Activated T-cell treated with anti-CD3 and anti-CD28 coated beads for 24 hours (primary cell): Measurements from ENCODE around the gene KIAA1191.
"Not testable (repeated sequence)": the region's sequence is repeated elsewhere in the genome, so short reads cannot be mapped to it uniquely, and the experiment has no call there.

Experiments used
- DNase-seq: peaks from one replicate; pipeline ENCODE4 v3.0.0-alpha.2; 2020; ENCODE audit warnings: low read depth

Gene KIAA1191, protein sequence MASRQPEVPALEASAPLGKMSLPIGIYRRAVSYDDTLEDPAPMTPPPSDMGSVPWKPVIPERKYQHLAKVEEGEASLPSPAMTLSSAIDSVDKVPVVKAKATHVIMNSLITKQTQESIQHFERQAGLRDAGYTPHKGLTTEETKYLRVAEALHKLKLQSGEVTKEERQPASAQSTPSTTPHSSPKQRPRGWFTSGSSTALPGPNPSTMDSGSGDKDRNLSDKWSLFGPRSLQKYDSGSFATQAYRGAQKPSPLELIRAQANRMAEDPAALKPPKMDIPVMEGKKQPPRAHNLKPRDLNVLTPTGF

DNA sequence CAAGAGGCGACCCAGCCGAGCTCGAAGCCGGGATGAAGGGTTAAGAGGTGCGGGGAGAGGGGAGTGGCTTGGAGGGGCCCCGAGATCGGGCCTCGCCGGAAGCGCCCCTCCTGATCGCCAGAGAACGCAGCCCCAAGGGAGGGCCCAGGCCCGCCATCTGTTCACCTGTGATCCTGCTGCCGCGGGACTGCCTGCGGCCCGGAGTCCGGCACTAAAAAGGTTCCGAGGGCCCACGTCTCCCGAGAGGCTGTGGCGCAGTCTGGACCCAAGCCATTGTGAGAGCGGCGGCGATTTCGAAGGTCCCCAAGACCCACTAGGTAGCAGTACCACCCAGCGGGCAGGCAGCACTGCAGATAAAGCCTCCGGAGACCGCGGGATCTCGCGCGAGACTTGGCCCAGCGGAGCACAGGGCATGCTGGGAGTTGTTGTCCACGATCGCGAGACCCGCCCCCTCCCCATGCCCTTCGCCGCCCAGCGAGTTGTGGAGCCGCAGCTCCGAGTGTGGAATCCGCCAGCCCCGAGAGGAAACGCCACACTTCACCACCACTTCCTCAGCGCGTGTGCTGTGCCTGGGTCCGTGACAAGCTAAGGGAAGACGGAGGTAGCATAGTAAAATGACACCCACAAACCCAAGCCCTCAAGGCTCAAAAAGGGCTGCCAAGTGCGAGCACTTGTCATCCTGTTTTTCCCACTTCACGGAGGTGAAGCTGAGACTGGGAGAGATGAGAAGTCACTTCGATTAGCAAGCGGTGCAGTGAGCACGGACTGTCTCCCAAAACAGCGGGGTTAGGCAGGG, at the start of gene KIAA1191:
Gene KIAA1191, minus strand, starts transcription at position 328 of the 796 bp plus-strand sequence. CDS start 2,256 bp downstream, outside the sequence.
- peak; percentile 88 for DNase-seq

DNA sequence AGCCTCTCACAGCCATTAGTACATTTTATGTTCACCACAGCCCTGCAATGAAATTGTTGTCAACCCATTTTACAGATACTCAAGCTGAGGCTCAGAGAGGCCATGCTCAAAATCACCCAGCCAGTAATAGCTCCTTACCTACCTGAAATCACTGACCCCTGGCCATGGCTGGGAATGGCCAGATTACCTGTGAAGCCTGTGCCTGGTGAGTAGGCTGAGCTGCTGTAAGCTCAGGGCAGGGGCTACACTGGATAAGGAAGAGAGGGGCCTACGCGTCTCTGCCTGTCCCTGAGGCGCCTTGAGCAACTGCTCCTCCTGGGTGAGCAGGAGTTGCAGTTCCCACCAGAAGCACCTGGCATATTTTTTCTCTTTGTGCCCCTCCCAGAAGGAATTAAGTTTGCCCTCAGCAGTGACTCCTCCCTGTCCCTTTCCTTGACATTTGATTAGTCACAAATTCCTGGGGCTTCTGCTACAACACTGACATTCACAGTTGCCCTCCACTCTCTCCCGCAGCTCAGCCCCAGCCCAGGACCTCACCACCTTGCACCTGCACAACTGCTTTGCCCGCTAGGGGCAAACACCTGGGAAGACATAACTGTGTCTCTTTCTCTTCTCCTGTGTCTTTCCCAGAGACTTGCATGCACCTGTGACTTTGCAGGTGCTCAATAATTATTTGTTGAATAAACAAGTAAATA, 49.1 kb upstream of the KIAA1191 start:
- no peak for DNase-seq

DNA sequence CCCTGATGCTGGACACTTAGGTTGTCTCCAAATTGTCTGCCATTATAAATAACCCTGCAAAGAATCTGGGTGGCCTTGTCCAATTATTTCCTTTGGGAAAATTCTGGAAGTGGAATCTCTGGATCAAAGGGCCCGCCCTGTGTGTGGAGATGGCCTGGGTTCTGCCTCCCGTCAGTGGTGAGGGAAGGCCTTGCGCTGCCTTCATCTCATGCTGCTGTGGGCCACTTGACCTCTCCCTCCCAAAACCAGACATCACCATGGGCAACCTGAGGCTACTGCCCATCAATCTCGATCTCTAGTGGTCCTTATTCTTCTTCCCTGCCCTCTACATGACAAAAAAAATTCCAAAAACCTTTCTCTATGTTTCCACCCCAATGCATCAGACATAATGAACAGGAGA, 48.2 kb upstream of the KIAA1191 start:
- DNase-seq: no peak

DNA sequence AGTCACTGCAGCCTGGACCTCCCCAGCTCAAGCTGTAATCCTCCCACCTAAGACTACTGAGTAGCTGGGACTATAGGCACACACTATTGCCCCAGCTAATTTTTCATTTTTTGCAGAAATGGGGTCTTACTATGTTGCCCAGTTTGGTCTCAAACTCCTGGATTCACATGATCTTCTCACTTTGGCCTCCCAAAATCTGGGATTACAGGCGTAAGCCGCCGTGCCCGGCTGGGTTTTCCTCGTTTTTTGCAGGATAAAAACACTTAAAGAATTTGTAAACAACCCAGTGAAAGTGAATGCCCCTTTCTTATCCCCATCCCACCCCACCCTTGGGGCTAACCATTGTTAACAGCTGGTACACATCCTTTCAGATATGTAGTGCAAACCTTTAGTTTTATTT, 47.0 kb upstream of the KIAA1191 start:
- no peak for DNase-seq

DNA sequence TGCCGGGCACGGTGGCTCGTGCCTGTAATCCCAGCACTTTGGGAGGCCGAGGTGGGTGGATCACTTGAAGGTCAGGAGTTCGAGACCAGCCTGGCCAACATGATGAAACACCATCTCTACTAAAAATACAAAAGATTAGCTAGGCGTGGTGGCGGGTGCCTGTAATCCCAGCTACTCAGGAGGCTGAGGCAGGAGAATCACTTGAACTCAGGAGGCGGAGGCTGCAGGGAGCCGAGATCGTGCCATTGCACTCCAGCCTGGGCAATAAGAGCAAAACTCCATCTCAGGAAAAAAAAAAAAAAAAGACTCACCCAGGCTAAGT, 46.6 kb upstream of the KIAA1191 start:
- DNase-seq: not testable (repeated sequence)

DNA sequence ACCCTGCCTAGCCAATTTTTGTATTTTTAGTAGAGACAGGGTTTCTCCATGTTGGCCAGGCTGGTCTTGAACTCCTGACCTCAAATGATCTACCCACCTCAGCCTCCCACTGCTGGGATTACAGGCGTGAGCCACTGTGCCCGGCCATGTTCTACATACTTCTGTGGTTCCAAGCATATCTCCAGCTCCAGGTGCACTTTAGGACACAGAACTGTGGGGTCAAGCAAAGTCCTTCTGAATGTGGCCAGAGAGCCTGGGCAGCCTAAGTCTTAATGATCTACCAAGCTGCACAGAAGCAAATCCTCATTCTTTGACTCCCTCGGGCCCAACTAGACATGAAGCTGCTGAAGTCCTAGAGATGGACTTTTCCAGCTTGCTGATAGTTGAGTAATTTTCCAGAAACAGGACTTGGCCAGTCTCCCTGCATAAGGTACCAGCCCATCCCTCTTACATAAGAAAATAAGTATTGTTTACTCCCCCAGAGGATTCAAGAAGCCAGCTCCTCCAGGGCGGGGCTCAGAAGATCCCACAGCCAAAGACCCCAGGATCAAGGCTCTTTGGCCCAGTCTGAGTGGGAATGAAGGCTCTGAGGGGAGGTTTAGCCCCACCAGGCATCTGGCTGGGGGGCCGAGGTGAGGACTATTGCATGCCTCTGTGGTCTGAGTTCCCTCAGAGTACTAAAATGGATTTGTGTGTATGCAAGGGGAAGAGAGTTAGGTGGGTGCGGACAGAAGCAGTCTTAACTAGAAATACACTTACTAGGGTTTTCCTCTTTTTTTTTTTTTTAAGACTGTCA, 46.1 kb upstream of the KIAA1191 start:
- no peak for DNase-seq

DNA sequence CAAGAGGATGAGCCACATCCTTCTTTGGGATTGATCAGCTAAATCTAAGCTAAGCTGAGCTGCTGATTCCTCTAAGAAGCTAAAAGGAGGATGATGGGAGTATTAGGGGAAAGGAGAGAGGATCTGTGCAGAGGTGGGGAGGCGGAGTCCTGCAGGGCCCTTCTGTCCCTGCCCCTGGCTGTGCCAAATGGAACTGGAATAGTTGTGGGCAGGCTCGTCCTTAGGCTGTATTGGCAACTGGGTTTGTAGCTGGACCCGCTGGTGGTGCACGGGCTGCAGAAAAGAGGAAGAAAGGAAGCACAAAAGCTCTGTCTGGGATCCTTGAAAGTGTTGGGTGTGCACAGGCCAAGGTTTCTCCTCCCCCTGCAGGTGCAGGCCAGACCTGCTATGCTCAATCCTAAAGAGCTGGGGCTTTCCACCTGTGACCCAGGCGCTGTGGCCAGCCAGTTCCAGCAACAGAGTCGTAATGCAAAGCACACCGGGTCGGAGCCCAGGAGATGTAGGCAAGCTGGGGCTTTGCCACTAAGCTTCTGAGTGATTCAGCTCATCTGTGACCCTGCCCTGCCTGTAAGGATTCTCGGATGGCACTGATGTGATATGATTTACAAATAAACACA, 45.0 kb upstream of the KIAA1191 start:
- DNase-seq: no peak

DNA sequence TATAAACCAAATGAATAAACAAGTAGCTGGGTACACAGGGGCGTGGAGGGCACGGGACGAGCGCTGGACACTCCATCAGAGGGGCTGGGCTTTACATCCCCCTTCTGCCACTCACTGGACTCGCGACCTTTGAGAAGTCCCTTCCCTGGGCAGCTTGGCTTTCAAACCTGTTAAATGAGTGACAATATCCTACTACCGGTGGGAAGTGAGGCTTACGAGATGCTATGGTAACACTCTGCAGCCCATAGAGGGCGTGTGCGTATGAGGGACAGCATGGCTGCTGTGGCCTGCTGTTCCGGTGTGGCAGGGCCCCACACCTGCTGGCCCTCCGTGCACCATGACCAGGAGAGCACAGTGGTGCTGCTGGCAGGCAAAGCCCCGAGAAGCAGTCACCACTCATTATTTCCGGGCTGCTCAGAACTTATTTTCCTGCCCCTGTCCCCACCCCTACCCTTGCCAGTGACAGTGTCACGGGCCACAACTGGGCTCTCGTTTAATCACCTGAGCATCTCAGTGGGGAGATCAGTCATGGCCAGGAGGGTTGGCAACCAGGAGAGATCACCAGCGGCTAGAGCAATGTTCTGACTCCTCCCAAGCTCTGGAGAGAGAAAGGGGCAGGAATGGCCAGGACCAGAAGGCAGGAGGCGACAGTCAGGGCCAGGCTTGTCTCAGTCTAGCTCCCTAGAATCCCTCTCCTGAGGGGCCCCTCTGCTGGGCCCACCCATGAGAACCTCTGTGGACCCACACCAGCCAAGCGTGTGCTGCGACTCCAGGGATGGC, 44.3 kb upstream of the KIAA1191 start:
- DNase-seq: no peak

DNA sequence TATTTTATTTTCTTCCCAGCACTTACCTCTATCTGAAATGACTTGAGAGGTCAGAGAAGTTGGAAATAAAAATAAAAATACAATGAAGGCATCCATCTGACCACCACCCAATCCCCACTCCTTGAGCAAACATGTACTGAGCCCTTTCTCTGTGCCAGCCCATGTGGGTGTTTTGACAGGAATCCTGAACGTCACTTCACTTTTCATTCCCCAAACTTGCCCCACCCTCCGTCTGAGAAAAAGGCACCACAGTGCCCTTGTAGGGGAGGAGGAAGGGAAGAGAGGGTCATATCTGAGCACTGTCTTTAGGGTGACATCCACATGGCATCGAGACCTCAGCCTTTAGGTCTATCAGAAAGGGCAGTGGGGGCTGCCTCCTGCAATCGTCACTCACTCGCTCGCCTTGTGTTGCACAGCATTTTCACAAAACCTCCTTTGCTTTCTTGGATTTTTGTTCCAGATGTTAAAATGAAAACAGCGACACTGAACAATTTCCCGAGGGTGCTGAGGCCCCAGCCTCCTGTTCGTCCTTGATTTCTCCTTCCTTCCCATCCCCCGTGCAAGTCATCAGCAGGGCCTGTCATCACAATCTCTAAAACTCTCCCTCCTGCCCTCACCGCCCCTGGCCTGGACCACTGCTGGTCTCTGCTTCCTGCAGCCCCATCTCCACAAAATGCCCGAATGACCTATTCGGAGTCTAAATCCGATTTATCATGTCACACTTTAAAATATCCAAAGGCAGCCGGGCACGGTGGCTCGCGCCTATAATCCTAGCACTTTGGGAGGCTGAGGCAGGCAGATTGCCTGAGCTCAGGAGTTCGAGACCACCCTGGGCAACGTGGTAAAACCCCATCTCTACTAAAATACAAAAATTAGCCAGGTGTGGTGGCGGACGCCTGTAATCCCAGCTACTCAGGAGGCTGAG, 40.0 kb upstream of the KIAA1191 start:
- DNase-seq: no peak

DNA sequence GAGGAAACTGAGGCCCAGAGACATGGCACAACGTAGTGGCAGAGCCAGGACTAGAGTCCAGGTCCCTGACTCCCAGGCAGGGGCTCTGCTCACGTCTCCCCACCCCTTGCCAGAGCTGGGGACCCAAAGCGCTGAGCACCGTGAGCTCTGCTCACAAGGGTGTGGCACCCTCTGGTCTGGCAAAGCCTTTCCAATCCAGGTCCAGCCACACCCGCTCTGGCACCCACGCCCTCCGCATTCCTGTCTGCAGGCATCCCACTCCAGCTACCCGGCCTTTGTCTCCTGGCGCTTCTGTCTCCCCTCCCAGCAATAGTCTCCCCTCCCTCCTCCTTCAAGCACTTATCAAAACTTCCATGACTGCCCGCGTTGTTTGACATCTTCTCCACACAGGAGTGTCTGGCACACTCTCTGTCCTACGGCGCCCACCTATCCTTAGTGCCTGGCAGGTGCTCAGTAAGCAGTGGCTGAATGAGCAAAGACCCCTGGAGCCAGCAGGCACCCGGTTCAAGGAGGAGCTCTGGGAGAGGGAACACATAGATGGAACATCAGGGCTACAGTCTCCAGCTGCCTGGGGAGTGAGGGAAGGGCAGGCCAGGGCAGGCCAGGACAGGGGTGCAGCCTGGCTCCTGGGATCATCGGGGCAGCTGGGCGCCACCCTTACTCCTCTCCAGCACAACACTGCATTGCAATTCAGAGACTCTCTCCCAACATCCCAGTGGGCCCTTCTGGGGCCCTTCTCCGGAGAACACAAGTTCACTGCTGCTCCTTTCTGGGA, 39.0 kb upstream of the KIAA1191 start:
- no peak for DNase-seq

DNA sequence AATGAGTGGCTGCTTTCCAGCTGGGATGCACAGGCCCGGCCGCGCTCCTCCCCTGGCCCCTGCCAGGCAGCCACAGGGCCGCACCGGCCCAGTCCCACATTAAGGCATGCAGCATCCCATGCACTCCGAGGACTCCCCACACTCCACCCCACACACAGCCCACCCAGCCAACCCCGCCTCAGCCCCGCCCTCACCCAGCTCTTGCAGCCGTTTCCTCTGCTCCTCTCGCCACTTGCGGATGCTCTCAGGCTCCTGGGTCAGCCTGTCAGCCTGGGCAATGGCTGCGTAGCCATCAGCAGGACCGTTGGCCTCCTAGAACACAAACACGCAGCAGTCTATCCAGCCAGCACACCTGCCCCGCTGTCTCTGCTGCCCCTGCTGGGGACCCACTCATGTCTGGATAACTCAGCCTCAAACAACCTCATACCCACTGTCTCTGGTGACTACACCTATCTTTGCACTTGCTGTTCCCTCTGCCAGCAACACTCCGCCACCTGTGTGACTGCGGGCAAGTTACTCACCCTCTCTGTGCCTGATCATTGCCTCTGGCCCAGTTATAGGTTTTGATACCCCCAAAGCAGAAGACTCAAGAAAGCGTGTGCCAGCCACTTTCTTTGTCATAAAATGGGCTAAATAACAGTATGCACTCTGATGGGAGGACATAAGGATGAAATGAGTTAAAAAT, 36.3 kb upstream of the KIAA1191 start:
- DNase-seq: no peak

DNA sequence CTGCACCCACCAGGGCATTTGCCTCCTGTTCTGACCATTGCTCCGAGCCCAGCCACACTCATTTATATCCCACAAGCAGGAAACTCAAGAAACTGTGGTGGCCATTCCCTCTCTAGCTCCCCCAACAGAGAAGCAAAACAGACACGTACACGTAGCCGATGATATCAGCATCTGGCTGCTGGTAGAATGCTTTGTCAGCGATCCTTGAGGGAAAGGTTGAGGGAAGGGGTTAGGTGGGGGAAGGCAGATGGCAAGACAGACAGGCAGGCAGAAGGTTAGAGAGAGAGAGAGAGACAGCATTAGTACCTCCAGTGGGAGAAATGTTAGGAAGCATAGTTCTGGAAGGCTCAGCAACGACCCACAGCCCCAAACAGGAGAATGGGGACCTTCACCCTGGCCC, 34.8 kb upstream of the KIAA1191 start:
- no peak for DNase-seq

DNA sequence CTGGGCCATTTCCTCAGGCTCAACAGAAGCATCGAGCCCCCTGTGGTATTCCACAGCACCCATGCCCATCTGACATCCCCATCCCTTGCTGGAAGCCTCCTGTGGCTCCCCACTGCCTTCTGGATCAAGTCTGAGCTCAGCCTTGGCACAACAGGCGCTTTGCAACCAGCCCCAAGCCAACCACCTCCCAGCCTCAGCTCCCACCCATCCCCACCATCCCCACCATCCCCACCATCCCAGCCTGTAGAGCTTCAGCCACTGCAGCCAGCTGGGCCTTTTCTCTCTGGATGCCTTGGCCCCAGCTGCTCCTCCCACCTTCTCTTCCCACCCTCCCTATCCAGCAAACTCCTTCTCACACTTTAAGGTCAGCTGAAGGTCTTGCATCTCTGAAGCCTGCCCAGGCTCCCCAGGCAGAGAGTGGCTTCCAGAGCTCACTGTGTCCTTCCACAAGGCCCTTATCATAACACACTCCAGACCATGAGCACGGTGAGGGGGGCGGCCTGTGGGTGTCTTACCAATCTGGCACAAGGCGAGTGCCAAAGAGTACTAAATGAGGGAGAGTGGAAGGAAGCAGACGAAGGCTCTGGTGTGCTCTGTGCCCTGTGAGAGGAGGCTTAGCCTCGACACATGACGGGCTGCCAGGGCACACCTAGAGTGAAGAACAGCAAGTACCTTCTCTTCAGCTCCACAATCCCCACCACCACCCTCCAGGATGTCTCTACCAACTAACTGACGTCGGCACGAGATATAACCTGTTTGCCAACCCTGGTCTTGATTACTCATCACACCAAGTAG, 33.5 kb upstream of the KIAA1191 start:
- no peak for DNase-seq

DNA sequence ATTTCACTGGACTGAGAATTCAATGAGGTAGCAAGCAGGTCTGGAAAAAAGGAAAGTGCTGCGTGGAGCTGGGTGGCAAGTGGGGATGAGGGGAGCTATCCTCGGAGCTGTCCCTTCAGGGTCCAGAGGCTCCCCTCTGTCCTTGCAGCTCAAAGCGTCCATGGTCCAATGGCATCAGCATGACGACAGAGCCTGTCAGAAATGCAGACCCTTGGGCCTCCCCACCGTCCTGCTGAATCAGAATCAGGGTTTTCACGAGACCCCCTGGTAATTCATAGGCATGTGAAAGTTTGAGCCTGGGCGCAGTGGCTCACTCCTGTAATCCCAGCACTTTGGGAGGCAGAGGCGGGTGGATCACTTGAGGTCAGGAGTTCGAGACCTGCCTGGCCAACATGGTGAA, 32.5 kb upstream of the KIAA1191 start:
- DNase-seq: no peak

DNA sequence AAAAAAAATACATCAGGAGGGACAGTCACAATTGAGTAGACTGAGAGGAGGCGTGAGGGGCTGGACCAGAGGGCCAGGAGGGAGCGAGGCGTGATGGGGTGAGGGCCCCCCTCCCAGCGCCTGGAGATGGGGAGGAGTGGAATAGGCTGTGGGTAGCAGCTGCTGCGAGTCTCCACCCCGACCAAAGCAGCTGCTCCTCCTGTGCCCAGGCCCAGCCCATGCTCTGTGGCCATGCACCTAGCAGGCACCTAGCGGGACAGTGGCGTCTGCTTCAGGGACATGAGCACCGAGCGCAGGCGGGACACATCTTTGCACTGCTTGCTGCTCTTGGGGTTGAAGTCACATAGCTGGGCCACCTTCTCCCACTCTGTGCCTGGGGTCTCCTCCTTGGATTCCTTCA, 31.0 kb upstream of the KIAA1191 start:
- no peak for DNase-seq

DNA sequence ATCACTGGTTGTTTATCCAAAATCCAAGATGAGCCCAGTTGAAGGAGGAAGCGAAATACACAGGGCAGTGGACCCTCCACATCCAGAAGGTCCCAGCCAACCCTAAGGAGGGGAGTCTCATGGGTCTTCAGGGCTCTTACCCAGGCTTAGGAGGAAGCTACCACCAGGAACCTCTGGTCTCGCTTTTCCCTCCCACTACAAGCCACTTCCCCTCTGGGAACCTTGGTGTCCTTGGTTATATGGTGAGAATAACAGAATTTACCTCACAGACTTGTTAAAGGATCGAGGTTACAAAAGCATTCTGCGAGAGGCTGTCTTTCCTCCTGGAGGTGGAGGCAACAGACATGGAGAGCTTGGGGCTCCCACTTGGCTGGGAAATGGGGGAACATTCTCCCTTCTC, 30.4 kb upstream of the KIAA1191 start:
- DNase-seq: no peak

DNA sequence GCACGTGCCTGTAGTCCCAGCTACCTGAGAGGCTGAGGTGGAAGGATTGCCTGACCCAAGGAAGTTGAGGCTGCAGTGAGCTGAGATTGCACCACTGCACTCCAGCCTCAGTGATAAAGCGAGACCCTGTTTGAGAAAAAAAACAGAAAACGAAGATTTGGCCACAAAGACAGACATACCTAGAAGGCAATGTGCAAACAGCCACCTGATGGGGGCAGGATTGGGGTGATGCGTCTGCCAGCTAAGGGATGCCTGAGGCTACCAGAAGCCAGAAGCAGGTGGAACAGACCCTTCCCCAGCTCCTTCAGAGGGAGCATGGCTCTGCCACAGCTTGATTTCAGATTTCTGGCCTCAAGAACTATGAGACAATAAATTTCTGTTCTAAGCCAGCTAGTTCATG, 29.9 kb upstream of the KIAA1191 start:
- no peak for DNase-seq
